Stomach (tissue), 4 donors: ENCODE measurements around the gene FREM1.

Experiments
- CTCF ChIP-seq, 7 experiments: fragments of 450-650 bp in 4 of 7; fragments of 200-600 bp in 3 of 7; sonication (generic) in 3 of 7; IDR thresholded peaks; one replicate each; pipeline ENCODE4 v1.5.1; 2016 to 2019; ENCODE audit warnings: antibody characterized with exemption in 7 of 7, control low read depth in 2 of 7, mild to moderate bottlenecking in 1 of 7
- POLR2A ChIP-seq, 4 donors: fragments of 450-650 bp; IDR thresholded peaks; one replicate each; pipeline ENCODE4 v1.6.1; 2016; ENCODE audit warnings: antibody characterized with exemption in 4 of 4, control low read depth in 2 of 4, mild to moderate bottlenecking in 1 of 4, moderate library complexity in 1 of 4

DNA sequence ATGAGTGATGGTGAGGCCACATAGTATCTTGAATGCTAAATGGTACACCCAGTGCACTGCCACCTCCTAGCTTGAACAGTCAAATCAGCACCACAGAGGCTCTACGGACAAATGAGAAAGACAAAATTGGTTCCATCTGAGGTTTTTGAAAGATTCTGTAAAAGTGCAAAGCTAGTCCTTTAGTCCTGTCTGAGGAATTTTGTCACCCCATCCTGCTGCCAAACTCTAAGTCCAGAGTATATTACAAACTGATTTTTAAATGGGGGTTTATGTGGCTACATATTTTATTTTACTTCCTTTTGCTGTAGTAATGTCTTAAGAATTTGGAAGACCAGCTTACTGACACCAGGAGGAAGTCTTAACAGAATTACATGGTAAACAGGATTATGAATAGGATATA is 7.7 kb downstream of the FREM1 start:
- no peak for TF ChIP-seq POLR2A (IDR thresholded peaks at IDR 0.05)
- TF ChIP-seq CTCF (IDR thresholded peaks at IDR 0.05) = no peak
